WTC11 (cell line): ENCODE data around the gene ANKRD9. TPM values are rescaled to one million over a fixed set of nuclear protein-coding genes. Genes with fewer than 3 reads are reported as not detected.

ENCODE experiments used
- ATAC-seq: fragments of 200-7000 bp; cut with Tn5 transposase; 2 replicates; pipeline ENCODE4 v1.10.0; 2021; ENCODE audit warnings: mild to moderate bottlenecking, moderate library complexity
- CTCF ChIA-PET: fragments of 300-600 bp; sonication (Branson Sonifier 250); formaldehyde crosslinking; loops from one replicate; lab custom pipeline; 2021; ENCODE audit warnings: antibody characterized with exemption; lab: Charles Lee
- POLR2A ChIA-PET: fragments of 350-600 bp; sonication (Branson Sonifier 250); formaldehyde crosslinking; loops from one replicate; lab custom pipeline; 2021; ENCODE audit warnings: antibody characterized with exemption; lab: Charles Lee
- DNase-seq: peaks from one replicate; pipeline ENCODE4 v3.0.0; 2021; ENCODE audit warnings: low spot score
- H3K27ac Mint-ChIP-seq: 2 replicates; pipeline ENCODE4 v1.8.0; 2021; ENCODE audit warnings: mixed read lengths
- H3K27me3 Mint-ChIP-seq: 2 replicates; pipeline ENCODE4 v1.8.0; 2021; ENCODE audit warnings: low read depth, mild to moderate bottlenecking, moderate library complexity, mixed read lengths
- H3K36me3 Mint-ChIP-seq: 2 replicates; pipeline ENCODE4 v1.8.0; 2021; ENCODE audit warnings: mixed read lengths
- H3K4me1 Mint-ChIP-seq: 2 replicates; pipeline ENCODE4 v1.8.0; 2022; ENCODE audit warnings: mixed read lengths
- H3K4me3 Mint-ChIP-seq: 2 replicates; pipeline ENCODE4 v1.8.0; 2021; ENCODE audit warnings: mild to moderate bottlenecking, moderate library complexity, mixed read lengths
- H3K9me3 Mint-ChIP-seq: 2 replicates; pipeline ENCODE4 v1.8.0; 2021; ENCODE audit warnings: mixed read lengths
- OVOL2 ChIP-seq: fragments of 250-450 bp; sonication (Bioruptor Pico); IDR thresholded peaks from 2 replicates; pipeline ENCODE4 v1.9.0; 2021; ENCODE audit warnings: mild to moderate bottlenecking, borderline replicate concordance
- ZNF219 ChIP-seq: sonication (generic); formaldehyde crosslinking; IDR thresholded peaks from 2 replicates; pipeline ENCODE4 v1.8.0; 2023; ENCODE audit warnings: missing genetic modification reagents, mild to moderate bottlenecking, borderline replicate concordance
- ZNF263 ChIP-seq: sonication (generic); formaldehyde crosslinking; IDR thresholded peaks from 2 replicates; pipeline ENCODE4 v1.8.1; 2022; ENCODE audit warnings: low read depth, mild to moderate bottlenecking, moderate library complexity, missing genetic modification reagents
- total RNA-seq: library from RNA; stranded (reverse); gene quantifications from 3 replicates; pipeline ENCODE4 v1.2.3, GENCODE V29; 2021
- TF ChIP-seq, protein P1 (sequence below): sonication (generic); formaldehyde crosslinking; IDR thresholded peaks from 2 replicates; pipeline ENCODE4 v1.8.0; 2022; ENCODE audit warnings: mild to moderate bottlenecking, missing genetic modification reagents
- TF ChIP-seq, protein P2 (sequence below): sonication (generic); formaldehyde crosslinking; IDR thresholded peaks from 2 replicates; pipeline ENCODE4 v1.8.1; 2022; ENCODE audit warnings: missing genetic modification reagents, borderline replicate concordance
- TF ChIP-seq, protein P3 (sequence below): sonication (generic); formaldehyde crosslinking; IDR thresholded peaks from 2 replicates; pipeline ENCODE4 v1.8.0; 2023; ENCODE audit warnings: missing genetic modification reagents
- TF ChIP-seq, protein P4 (sequence below): fragments of 250-450 bp; sonication (Bioruptor Pico); conservative IDR thresholded peaks from 2 replicates; pipeline ENCODE4 v1.9.0; 2021; ENCODE audit warnings: mild to moderate bottlenecking
- TF ChIP-seq, protein P5 (sequence below): sonication (generic); formaldehyde crosslinking; IDR thresholded peaks from 2 replicates; pipeline ENCODE4 v1.8.1; 2023; ENCODE audit warnings: mild to moderate bottlenecking, missing genetic modification reagents, moderate library complexity

Gene ANKRD9
- total RNA-seq, 1 experiment from 2014 or later = 63.8 TPM

DNA sequence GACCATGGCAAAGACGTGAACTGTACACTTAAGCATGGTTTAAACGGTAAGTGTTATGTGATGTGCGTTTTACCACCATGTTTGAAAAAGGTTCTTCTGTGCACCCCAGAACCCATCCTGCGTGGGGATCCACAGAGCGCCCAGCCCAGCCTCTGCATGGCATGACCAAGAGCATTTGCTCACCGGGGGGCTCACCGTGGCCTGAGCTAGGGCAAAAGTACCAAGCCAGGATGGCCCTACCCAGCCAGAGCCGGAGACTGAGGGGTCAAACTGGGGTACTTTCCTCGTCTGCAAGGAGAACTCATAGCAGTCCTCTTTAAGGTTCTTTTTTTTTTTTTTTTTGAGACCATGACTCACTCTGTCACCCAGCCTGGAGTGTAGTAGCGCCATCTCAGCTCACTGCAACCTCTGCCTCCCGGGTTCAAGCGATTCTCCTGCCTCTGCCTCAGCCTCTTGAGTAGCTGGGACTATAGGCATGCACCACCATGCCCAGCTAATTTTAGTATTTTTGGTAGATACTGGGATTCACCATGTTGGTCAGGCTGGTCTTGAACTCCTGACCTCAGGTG, 16.4 kb upstream of the ANKRD9 start:
- POLR2A ChIA-PET = interaction anchor here (0.7 kb wide), 1 partner anchor 922 kb away, joined by 5 read pairs; no protein-coding TSS in a partner anchor
- Mint-ChIP-seq H3K27ac (peak overlapping the region; percentile 13; the same call in 1 of the 2 replicates), H3K9me3 (no peaks in the 10 kb centered on the region), H3K36me3 (no peaks in the 10 kb centered on the region), H3K4me1 (peaks cover 25% of the 10 kb centered on the region), H3K4me3 (peak overlapping the region; percentile 80), H3K27me3 (no peaks in the 10 kb centered on the region; the same call in none of the 2 replicates)
- CTCF ChIA-PET = interaction anchor here (1.4 to 2.6 kb wide), 4 partner anchors 10 to 168 kb away, joined by 5 to 26 read pairs (median 20); no protein-coding TSS in a partner anchor
- no peak for DNase-seq
- ATAC-seq = no peak
- TF ChIP-seq, protein P1, sequence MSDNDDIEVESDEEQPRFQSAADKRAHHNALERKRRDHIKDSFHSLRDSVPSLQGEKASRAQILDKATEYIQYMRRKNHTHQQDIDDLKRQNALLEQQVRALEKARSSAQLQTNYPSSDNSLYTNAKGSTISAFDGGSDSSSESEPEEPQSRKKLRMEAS (CRISPR knock-in tag) = no peak
- TF ChIP-seq OVOL2 (CRISPR knock-in tag) = no peak
- TF ChIP-seq, protein P2, sequence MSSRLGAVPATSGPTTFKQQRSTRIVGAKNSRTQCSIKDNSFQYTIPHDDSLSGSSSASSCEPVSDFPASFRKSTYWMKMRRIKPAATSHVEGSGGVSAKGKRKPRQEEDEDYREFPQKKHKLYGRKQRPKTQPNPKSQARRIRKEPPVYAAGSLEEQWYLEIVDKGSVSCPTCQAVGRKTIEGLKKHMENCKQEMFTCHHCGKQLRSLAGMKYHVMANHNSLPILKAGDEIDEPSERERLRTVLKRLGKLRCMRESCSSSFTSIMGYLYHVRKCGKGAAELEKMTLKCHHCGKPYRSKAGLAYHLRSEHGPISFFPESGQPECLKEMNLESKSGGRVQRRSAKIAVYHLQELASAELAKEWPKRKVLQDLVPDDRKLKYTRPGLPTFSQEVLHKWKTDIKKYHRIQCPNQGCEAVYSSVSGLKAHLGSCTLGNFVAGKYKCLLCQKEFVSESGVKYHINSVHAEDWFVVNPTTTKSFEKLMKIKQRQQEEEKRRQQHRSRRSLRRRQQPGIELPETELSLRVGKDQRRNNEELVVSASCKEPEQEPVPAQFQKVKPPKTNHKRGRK (CRISPR knock-in tag) = 0 out of 2 replicates have a peak, but pooled peaks have one; percentile 44

DNA sequence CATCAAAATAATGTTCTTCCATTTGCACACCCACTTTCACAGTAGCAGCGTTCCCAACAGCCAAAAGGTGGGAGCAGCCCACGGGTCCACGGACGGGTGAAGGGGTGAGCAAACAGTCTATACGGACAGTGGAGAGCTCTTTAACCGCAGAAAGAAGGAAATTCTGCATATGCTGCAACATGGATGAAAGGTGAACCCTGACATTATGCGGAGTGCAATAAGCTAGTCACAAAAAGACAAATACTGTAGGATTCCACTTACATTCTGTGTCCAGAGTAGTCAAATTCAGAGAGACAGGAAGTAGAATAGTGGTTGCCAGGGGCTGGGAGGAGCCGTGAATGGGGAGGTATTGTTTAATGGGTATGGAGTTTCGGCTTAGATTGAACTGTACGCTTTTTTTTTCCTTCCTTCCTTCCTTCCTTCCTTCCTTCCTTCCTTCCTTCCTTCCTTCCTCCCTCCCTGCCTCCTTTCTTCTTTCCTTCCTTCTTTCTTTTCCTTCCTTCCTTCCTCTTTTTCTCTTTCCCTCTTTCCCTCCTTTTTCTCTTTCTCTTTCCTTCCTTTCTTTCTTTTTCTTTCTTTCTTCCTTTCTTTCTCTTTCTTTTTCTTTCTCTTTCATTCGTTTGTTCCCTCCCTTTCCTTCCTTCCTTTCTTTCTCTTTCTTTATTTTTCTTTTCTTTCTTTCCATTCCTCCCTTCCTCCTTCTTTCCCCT, 15.8 kb upstream of the ANKRD9 start:
- peak overlapping the region; percentile 80 for H3K4me3 Mint-ChIP-seq
- no peaks in the 10 kb centered on the region for H3K9me3 Mint-ChIP-seq
- TF ChIP-seq, protein P3, sequence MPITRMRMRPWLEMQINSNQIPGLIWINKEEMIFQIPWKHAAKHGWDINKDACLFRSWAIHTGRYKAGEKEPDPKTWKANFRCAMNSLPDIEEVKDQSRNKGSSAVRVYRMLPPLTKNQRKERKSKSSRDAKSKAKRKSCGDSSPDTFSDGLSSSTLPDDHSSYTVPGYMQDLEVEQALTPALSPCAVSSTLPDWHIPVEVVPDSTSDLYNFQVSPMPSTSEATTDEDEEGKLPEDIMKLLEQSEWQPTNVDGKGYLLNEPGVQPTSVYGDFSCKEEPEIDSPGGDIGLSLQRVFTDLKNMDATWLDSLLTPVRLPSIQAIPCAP (CRISPR knock-in tag) = peak; percentile 46; the same call in 1 of the 2 replicates
- no peak for TF ChIP-seq ZNF219
- no peak for TF ChIP-seq ZNF263 (CRISPR knock-in tag)
- TF ChIP-seq, protein P2 (CRISPR knock-in tag) = peak; percentile 96
- TF ChIP-seq, protein P4, sequence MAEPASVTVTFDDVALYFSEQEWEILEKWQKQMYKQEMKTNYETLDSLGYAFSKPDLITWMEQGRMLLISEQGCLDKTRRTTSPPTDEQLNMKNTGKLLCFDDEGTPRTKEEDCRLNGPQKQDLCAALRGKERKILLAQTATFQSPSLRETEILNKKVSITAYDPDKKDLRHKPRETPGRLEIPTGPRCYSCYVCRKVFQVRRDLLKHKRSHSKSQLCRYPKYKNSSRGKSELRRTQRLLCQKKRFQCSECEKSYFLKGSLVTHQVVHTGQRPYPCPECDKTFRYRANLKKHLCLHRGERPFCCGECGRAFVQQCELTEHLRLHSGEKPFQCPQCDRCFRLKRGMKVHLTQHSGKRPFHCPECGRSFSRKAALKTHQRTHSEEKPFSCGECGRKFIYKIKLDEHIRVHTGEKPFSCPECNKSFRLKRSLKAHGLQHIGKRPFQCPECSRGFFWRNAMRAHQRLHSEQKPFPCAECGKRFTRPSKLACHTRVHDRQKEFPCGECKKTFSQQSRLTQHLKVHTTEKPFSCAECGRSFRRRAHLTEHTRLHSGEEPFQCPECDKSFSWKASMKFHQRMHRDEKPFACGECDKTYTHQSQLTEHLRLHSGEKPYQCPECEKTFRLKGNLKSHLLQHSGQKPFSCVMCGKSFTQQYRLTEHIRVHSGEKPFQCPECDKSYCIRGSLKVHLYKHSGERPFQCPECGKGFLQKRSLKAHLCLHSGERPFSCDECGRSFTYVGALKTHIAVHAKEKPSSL (CRISPR knock-in tag) = no peak
- TF ChIP-seq, protein P5, sequence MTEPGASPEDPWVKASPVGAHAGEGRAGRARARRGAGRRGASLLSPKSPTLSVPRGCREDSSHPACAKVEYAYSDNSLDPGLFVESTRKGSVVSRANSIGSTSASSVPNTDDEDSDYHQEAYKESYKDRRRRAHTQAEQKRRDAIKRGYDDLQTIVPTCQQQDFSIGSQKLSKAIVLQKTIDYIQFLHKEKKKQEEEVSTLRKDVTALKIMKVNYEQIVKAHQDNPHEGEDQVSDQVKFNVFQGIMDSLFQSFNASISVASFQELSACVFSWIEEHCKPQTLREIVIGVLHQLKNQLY (CRISPR knock-in tag) = no peak
- H3K4me1 Mint-ChIP-seq = peaks cover 20% of the 10 kb centered on the region
- H3K36me3 Mint-ChIP-seq = no peaks in the 10 kb centered on the region
- CTCF ChIA-PET = interaction anchor here (0.5 to 3.3 kb wide), 47 partner anchors 9 to 399 kb away, joined by 3 to 26 read pairs (median 4); partner anchors contain the start of gene ANKRD9
- H3K27me3 Mint-ChIP-seq = no peaks in the 10 kb centered on the region; the same call in none of the 2 replicates
- ATAC-seq (no peak), DNase-seq (no peak)
- peak overlapping the region; percentile 87 for H3K27ac Mint-ChIP-seq
- POLR2A ChIA-PET = interaction anchor here (0.6 to 1.3 kb wide), 5 partner anchors 43 to 69 kb away, joined by 3 to 8 read pairs (median 3); no protein-coding TSS in a partner anchor
